DOHH2 (cell line): ENCODE data around the gene DNMBP.

Experiments
- CTCF ChIP-seq: fragments of 200-600 bp; sonication (generic); IDR thresholded peaks from one replicate; pipeline ENCODE4 v1.5.1; 2014; ENCODE audit warnings: antibody characterized with exemption, mild to moderate bottlenecking, low read depth, low read length; ENCODE audit not compliant: poor library complexity, severe bottlenecking
- EZH2phosphoT487 ChIP-seq: fragments of 200-600 bp; sonication (generic); IDR thresholded peaks from 2 replicates; pipeline ENCODE4 v1.6.1; 2017; ENCODE audit warnings: borderline replicate concordance, mild to moderate bottlenecking, antibody characterized with exemption, low read length, moderate library complexity, mixed read lengths

- TF ChIP-seq CTCF = no peak
- TF ChIP-seq EZH2phosphoT487 = no peak
Observed at GRCh38 chr10:99983280-99983988, 26.3 kb downstream of the DNMBP start.
